GM12878 (cell line): ENCODE data around the gene TRIM56. TPM values are rescaled to one million over a fixed set of nuclear protein-coding genes. Genes with fewer than 3 reads are reported as not detected.
"Not testable (repeated sequence)": the region's sequence is repeated elsewhere in the genome, so short reads cannot be mapped to it uniquely, and the experiment has no call there.

Experiments
- ATAC-seq: fragments of 200-7000 bp; cut with Tn5 transposase; 3 replicates; pipeline ENCODE4 v1.9.1; 2020; ENCODE audit warnings: mild to moderate bottlenecking, moderate library complexity
- BruUV-seq: library from RNA; stranded (reverse); fragments of 400-500 nt; replicated peaks from 2 replicates; lab custom pipeline; 2021; lab: Mats Ljungman, UMichigan
- CTCF ChIA-PET: fragments of 300-600 bp; sonication (Branson Sonifier 250); formaldehyde crosslinking; extraction: SDS; loops from one replicate; lab custom pipeline; 2021; ENCODE audit warnings: inconsistent platforms; lab: Yijun Ruan, JAX
- POLR2A ChIA-PET: fragments of 350-600 bp; formaldehyde crosslinking; extraction: SDS; loops from one replicate; lab custom pipeline; 2021; ENCODE audit warnings: inconsistent platforms; lab: Charles Lee
- RAD21 ChIA-PET: fragments of 300-600 bp; sonication (Branson Sonifier 250); formaldehyde crosslinking; loops from one replicate; lab custom pipeline; 2023; ENCODE audit warnings: antibody characterized with exemption; ENCODE audit not compliant: unreplicated experiment; lab: Charles Lee
- SMC1A ChIA-PET: fragments of 300-600 bp; sonication (Branson Sonifier 250); formaldehyde crosslinking; loops from one replicate; lab custom pipeline; 2023; ENCODE audit not compliant: unreplicated experiment, uncharacterized antibody; lab: Charles Lee
- DNase-seq: peaks from one replicate; pipeline ENCODE4 v3.0.0-alpha.2; 2011; ENCODE audit warnings: low read depth, low spot score
- FAIRE-seq: peaks from 3 replicates; lab custom pipeline; 2011; peaks lifted over from hg19 to GRCh38; lab: Jason Lieb, UNC
- H2AFZ ChIP-seq: 2 replicates; pipeline ENCODE4 v1.6.0; 2011; ENCODE audit warnings: low read depth, low read length, control low read depth; ENCODE audit not compliant: control insufficient read depth
- H3K27ac ChIP-seq: 2 replicates; pipeline ENCODE4 v1.5.1; 2011; ENCODE audit warnings: control low read depth; ENCODE audit not compliant: control insufficient read depth, insufficient read depth
- H3K27me3 ChIP-seq, 2 experiments: replicated peaks in 1 of 2; 2 replicates each; pipeline versions ENCODE4 v1.6.0 to v1.6.1; 2011; ENCODE audit warnings: low read length in 1 of 2; ENCODE audit not compliant: control insufficient read depth in 2 of 2, insufficient read depth in 2 of 2
- H3K36me3 ChIP-seq, 2 experiments: 2 replicates each; pipeline ENCODE4 v1.5.1; 2011; ENCODE audit warnings: low read length in 1 of 2; ENCODE audit not compliant: control insufficient read depth in 2 of 2, insufficient read depth in 2 of 2
- H3K4me1 ChIP-seq: 2 replicates; pipeline ENCODE4 v1.6.1; 2011; ENCODE audit warnings: mild to moderate bottlenecking, low read length, moderate library complexity, mixed read lengths; ENCODE audit not compliant: control insufficient read depth, insufficient read depth
- H3K4me2 ChIP-seq: 2 replicates; pipeline ENCODE4 v1.6.0; 2011; ENCODE audit warnings: control low read depth; ENCODE audit not compliant: control insufficient read depth, insufficient read depth
- H3K4me3 ChIP-seq: fragments of 200-600 bp; sonication (generic); 2 replicates; pipeline ENCODE4 v1.5.1; 2016
- H3K79me2 ChIP-seq: 2 replicates; pipeline ENCODE4 v1.6.0; 2011; ENCODE audit warnings: low read length; ENCODE audit not compliant: control insufficient read depth, insufficient read depth
- H3K9ac ChIP-seq: 2 replicates; pipeline ENCODE4 v1.8.0; 2011; ENCODE audit warnings: low read length, control low read depth, mixed read lengths; ENCODE audit not compliant: control insufficient read depth, insufficient read depth
- H3K9me3 ChIP-seq: replicated peaks from 3 replicates; pipeline ENCODE4 v1.5.1; 2011; ENCODE audit warnings: mild to moderate bottlenecking, low read length; ENCODE audit not compliant: control insufficient read depth, insufficient read depth
- H4K20me1 ChIP-seq: 2 replicates; pipeline ENCODE4 v1.6.0; 2011; ENCODE audit not compliant: control insufficient read depth, insufficient read depth
- DPF2 ChIP-seq: fragments of 450-650 bp; IDR thresholded peaks from 2 replicates; pipeline ENCODE4 v1.6.1; 2017; ENCODE audit warnings: mild to moderate bottlenecking
- MTA3 ChIP-seq: IDR thresholded peaks from 2 replicates; pipeline ENCODE4 v1.6.1; 2012; ENCODE audit warnings: low read length, inconsistent platforms, borderline replicate concordance
- NFYB ChIP-seq: IDR thresholded peaks from 2 replicates; pipeline ENCODE4 v1.6.1; 2011; ENCODE audit warnings: low read depth, mild to moderate bottlenecking, low read length, improper control_type of control experiment, moderate library complexity; ENCODE audit not compliant: insufficient read depth
- NR2C1 ChIP-seq: fragments of 450-650 bp; IDR thresholded peaks from 2 replicates; pipeline ENCODE4 v1.6.1; 2017; ENCODE audit warnings: antibody characterized with exemption, mild to moderate bottlenecking, moderate library complexity
- WGBS: methylation state at CpG from one replicate; pipeline ENCODE4 v1.1.6; 2016; ENCODE audit warnings: low lambda C conversion rate; ENCODE audit not compliant: insufficient replicate concordance, insufficient coverage; ENCODE audit errors: missing lambda C conversion rate; 5-methylcytosine and 5-hydroxymethylcytosine counted together
- in situ Hi-C: fragments of 300-500 bp; cut with MboI; formaldehyde crosslinking; loops from 9 replicates; pipeline ENCODE4 v1.14.3; 2018; ENCODE audit warnings: mixed read lengths
- intact Hi-C: fragments of 100-400 bp; cut with micrococcal nuclease; formaldehyde crosslinking; loops from one replicate; pipeline ENCODE4 v1.14.2; 2022; ENCODE audit not compliant: unreplicated experiment
- polyA plus RNA-seq, 11 experiments: library from polyadenylated mRNA; depleted of rRNA in 4 of 11; unstranded in 6 of 11; stranded (reverse) in 5 of 11; fragments of >200 nt; fragmentation: Nextera tagmentation in 4 of 11; fragmentation: Illumina TruSeq in 1 of 11; extraction: Ambion mirVana in 4 of 11; extraction: Trizol in 1 of 11; gene quantifications; 1 replicate in 1 of 11; 2 replicates in 10 of 11; pipeline versions ENCODE4 v1.2.1 to v1.2.3, GENCODE V29; 2011 to 2016; ENCODE audit warnings: inconsistent platforms in 2 of 11, missing spikeins in 2 of 11, low read depth in 1 of 11
- total RNA-seq, 4 experiments: library from RNA; depleted of rRNA in 3 of 4; stranded (reverse); fragments of >200 nt in 3 of 4; fragmentation: Illumina TruSeq in 1 of 4; extraction: Trizol in 1 of 4; gene quantifications; 2 replicates each; pipeline versions ENCODE4 v1.2.1 to v1.2.3, GENCODE V29; 2013 to 2021
- TF ChIP-seq, protein P1 (sequence below): fragments of 450-650 bp; formaldehyde crosslinking; IDR thresholded peaks from 2 replicates; pipeline ENCODE4 v1.5.0; 2022; ENCODE audit warnings: mild to moderate bottlenecking, missing genetic modification characterization
- TF ChIP-seq, protein P2 (sequence below): IDR thresholded peaks from 2 replicates; pipeline ENCODE4 v1.6.1; 2012; ENCODE audit warnings: low read depth, low read length, improper control_type of control experiment

TRIM56 gene
- total and polyA plus RNA-seq, 10 of the 15 experiments (the other 5 are each of a cell fraction or from before 2014, with no cell fraction given): 3.2 to 37.5 (median 11.8) TPM

DNA sequence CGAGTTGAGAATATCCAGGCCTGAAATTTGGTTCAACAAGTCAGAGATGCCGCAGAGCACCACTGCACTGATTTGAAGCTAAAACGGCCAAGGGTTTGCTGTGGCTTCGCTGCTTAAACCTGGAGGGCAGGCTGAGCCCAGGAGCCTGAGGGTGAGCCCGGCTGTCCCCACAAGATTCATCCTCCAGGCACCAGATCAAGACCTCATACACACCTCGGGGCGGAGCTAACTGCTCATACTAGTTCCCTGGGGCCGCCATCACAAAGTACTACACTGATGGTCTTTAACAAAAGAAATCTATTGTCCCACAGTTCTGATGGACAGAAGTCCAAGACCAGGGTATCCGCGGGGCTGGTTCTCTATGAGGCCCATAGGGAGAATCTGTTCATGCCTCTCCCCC, 16.9 kb upstream of the TRIM56 start:
- Histone ChIP-seq H3K9me3 (no peaks in the 10 kb centered on the region), H3K27me3 (peaks cover 0 to 2% of the 10 kb centered on the region in 2 experiments; a peak in 2 of 4 replicates), H3K27ac (no peak overlapping the region), H3K79me2 (no peaks in the 10 kb centered on the region), H3K9ac (no peak overlapping the region), H3K4me3 (no peak overlapping the region), H3K4me1 (no peaks in the 10 kb centered on the region), H3K4me2 (no peak overlapping the region), H4K20me1 (no peaks in the 10 kb centered on the region), H2AFZ (no peak overlapping the region), H3K36me3 (no peaks in the 10 kb centered on the region)
- FAIRE-seq (no peak), DNase-seq (no peak), ATAC-seq (no peak)
- BruUV-seq: no TSS peak
- intact Hi-C loops (no loop called here), in situ Hi-C loops (no loop called here)
- POLR2A ChIA-PET: no interaction called here
- CTCF ChIA-PET: no interaction called here
- RAD21 ChIA-PET: no interaction called here
- SMC1A ChIA-PET: no interaction called here
- TF ChIP-seq, protein P1, sequence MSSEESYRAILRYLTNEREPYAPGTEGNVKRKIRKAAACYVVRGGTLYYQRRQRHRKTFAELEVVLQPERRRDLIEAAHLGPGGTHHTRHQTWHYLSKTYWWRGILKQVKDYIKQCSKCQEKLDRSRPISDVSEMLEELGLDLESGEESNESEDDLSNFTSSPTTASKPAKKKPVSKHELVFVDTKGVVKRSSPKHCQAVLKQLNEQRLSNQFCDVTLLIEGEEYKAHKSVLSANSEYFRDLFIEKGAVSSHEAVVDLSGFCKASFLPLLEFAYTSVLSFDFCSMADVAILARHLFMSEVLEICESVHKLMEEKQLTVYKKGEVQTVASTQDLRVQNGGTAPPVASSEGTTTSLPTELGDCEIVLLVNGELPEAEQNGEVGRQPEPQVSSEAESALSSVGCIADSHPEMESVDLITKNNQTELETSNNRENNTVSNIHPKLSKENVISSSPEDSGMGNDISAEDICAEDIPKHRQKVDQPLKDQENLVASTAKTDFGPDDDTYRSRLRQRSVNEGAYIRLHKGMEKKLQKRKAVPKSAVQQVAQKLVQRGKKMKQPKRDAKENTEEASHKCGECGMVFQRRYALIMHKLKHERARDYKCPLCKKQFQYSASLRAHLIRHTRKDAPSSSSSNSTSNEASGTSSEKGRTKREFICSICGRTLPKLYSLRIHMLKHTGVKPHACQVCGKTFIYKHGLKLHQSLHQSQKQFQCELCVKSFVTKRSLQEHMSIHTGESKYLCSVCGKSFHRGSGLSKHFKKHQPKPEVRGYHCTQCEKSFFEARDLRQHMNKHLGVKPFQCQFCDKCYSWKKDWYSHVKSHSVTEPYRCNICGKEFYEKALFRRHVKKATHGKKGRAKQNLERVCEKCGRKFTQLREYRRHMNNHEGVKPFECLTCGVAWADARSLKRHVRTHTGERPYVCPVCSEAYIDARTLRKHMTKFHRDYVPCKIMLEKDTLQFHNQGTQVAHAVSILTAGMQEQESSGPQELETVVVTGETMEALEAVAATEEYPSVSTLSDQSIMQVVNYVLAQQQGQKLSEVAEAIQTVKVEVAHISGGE (CRISPR knock-in tag): no peak
- TF ChIP-seq, protein P2, sequence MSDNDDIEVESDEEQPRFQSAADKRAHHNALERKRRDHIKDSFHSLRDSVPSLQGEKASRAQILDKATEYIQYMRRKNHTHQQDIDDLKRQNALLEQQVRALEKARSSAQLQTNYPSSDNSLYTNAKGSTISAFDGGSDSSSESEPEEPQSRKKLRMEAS: no peak
- TF ChIP-seq DPF2 (no peak), NFYB (no peak), MTA3 (no peak), NR2C1 (no peak)
- WGBS: 51% methylated on average over 10 of the region's 10 CpGs

DNA sequence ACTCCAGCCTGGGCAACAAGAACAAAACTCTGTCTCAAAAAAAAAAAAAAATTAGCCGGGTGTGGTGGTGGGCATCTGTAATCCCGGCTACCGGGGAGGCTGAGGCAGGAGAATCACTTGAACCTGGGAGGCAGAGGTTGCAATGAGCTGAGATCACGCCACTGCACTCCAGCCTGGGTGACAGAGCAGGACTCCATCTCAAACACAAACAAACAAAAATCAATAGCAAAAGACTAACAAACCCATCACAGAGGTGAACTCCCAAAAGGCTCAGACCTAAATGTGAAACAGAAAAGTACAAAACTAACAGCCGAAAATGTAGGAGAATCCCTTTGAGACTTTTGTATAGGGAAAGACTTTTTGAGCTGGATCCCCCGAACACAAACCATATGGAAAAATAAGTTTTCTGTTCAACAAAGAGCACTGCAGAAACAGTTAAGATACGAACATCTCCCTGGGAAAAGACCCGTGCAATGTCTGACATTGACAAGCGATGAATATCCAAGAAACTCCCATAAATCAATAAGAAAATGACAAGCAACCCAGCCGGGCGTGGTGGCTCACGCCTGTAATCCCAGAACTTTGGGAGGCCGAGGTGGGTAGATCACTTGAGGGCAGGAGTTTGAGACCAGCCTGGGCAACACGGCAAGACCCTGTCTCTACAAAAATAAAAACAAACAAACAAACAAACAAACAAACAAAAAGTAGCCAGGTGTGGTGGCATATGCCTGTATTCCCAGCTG, 13.7 kb upstream of the TRIM56 start:
- H3K4me1 ChIP-seq, H3K4me3 ChIP-seq, H3K27me3 ChIP-seq, H3K27ac ChIP-seq, H3K9me3 ChIP-seq, CTCF ChIA-PET, DNase-seq, H2AFZ ChIP-seq, H3K4me2 ChIP-seq, H3K79me2 ChIP-seq, RAD21 ChIA-PET, intact Hi-C loops, in situ Hi-C loops, H3K9ac ChIP-seq, ATAC-seq, BruUV-seq, H4K20me1 ChIP-seq, H3K36me3 ChIP-seq, FAIRE-seq: not testable (repeated sequence)
- SMC1A ChIA-PET: interaction anchor here (0.6 kb wide), 1 partner anchor 211 kb away, joined by 3 read pairs; no protein-coding TSS in a partner anchor
- 38% methylated on average over 14 of the region's 14 CpGs for WGBS
- POLR2A ChIA-PET: interaction anchor here (0.6 to 0.8 kb wide), 2 partner anchors 20 to 196 kb away, joined by 3 to 4 read pairs; no protein-coding TSS in a partner anchor
